Osteocyte (in vitro differentiated cells): ENCODE data around the gene ERN1. TPM values are rescaled to one million over a fixed set of nuclear protein-coding genes. Genes with fewer than 3 reads are reported as not detected.

ENCODE experiments used
- DNase-seq: peaks from one replicate; pipeline ENCODE4 v3.0.0; 2021; ENCODE audit warnings: mixed read lengths; ENCODE audit not compliant: unreplicated experiment; ENCODE audit errors: extremely low spot score
- H3K27ac Mint-ChIP-seq: one replicate; pipeline ENCODE4 v1.8.0; 2021; ENCODE audit warnings: mild to moderate bottlenecking, mixed read lengths; ENCODE audit not compliant: unreplicated experiment
- H3K27me3 Mint-ChIP-seq: one replicate; pipeline ENCODE4 v1.8.0; 2021; ENCODE audit warnings: mixed read lengths; ENCODE audit not compliant: unreplicated experiment
- H3K36me3 Mint-ChIP-seq: one replicate; pipeline ENCODE4 v1.8.0; 2021; ENCODE audit warnings: mixed read lengths; ENCODE audit not compliant: unreplicated experiment
- H3K4me1 Mint-ChIP-seq: one replicate; pipeline ENCODE4 v1.8.0; 2021; ENCODE audit warnings: mixed read lengths; ENCODE audit not compliant: unreplicated experiment
- H3K4me3 Mint-ChIP-seq: one replicate; pipeline ENCODE4 v1.8.0; 2021; ENCODE audit warnings: mild to moderate bottlenecking, moderate library complexity, mixed read lengths; ENCODE audit not compliant: unreplicated experiment
- H3K9me3 Mint-ChIP-seq: one replicate; pipeline ENCODE4 v1.8.0; 2021; ENCODE audit warnings: mixed read lengths; ENCODE audit not compliant: unreplicated experiment
- CTCF ChIP-seq: fragments of 200-600 bp; sonication (generic); IDR thresholded peaks from 2 replicates; pipeline ENCODE4 v1.5.0; 2021; ENCODE audit warnings: antibody characterized with exemption, mild to moderate bottlenecking, moderate library complexity
- total RNA-seq: library from RNA; stranded (reverse); gene quantifications from 2 replicates; pipeline ENCODE4 v1.2.1, GENCODE V29; 2021

Gene ERN1
- total RNA-seq, 1 donor from 2014 or later = 21.4 TPM

GRCh38 chr17:64075913-64076312 is 54.0 kb downstream of the ERN1 start:
- no peaks in the 10 kb centered on the region for H3K4me1 Mint-ChIP-seq
- no peak overlapping the region for H3K27ac Mint-ChIP-seq
- no peak for TF ChIP-seq CTCF
- peaks cover 37% of the 10 kb centered on the region for H3K36me3 Mint-ChIP-seq
- H3K4me3 Mint-ChIP-seq = no peak overlapping the region
- H3K9me3 Mint-ChIP-seq = peaks cover 2% of the 10 kb centered on the region
- no peaks in the 10 kb centered on the region for H3K27me3 Mint-ChIP-seq
- DNase-seq = no peak

- Mint-ChIP-seq H3K4me3 (no peak overlapping the region), H3K9me3 (peaks cover 11% of the 10 kb centered on the region), H3K27ac (no peak overlapping the region), H3K36me3 (peaks cover 48% of the 10 kb centered on the region), H3K4me1 (no peaks in the 10 kb centered on the region), H3K27me3 (no peaks in the 10 kb centered on the region)
- DNase-seq = no peak
- no peak for TF ChIP-seq CTCF
These were observed 55.1 kb downstream of the ERN1 start for GRCh38 chr17:64074704-64075426.

- Mint-ChIP-seq H3K4me1 (no peaks in the 10 kb centered on the region), H3K9me3 (peaks cover 20% of the 10 kb centered on the region), H3K4me3 (no peak overlapping the region), H3K27me3 (no peaks in the 10 kb centered on the region), H3K27ac (no peak overlapping the region), H3K36me3 (peaks cover 51% of the 10 kb centered on the region)
- no peak for DNase-seq
- TF ChIP-seq CTCF = no peak
These were observed 55.9 kb downstream of the ERN1 start for GRCh38 chr17:64073771-64074703.

GRCh38 chr17:64071111-64071510 is 58.8 kb downstream of the ERN1 start:
- no peak for TF ChIP-seq CTCF
- Mint-ChIP-seq H3K36me3 (peaks cover 61% of the 10 kb centered on the region), H3K9me3 (peaks cover 26% of the 10 kb centered on the region), H3K4me1 (no peaks in the 10 kb centered on the region), H3K4me3 (no peak overlapping the region), H3K27ac (no peak overlapping the region), H3K27me3 (no peaks in the 10 kb centered on the region)
- no peak for DNase-seq

GRCh38 chr17:64070213-64070612 is 59.7 kb downstream of the ERN1 start:
- Mint-ChIP-seq H3K4me3 (no peak overlapping the region), H3K9me3 (peaks cover 26% of the 10 kb centered on the region), H3K27me3 (no peaks in the 10 kb centered on the region), H3K27ac (no peak overlapping the region), H3K36me3 (peaks cover 60% of the 10 kb centered on the region), H3K4me1 (no peaks in the 10 kb centered on the region)
- DNase-seq = no peak
- TF ChIP-seq CTCF = no peak
